Ascending aorta (tissue), 2 donors: ENCODE data around the gene NODAL. TPM values are rescaled to one million over a fixed set of nuclear protein-coding genes. Genes with fewer than 3 reads are reported as not detected.

ENCODE experiments used
- DNase-seq, 2 donors: peaks; one replicate each; pipeline ENCODE4 v3.0.0-alpha.2; 2019; ENCODE audit warnings: low spot score in 2 of 2
- H3K27ac ChIP-seq, 2 donors: fragments of 200-600 bp; sonication (generic); one replicate each; pipeline ENCODE4 v1.5.1; 2016 to 2017; ENCODE audit warnings: mild to moderate bottlenecking in 1 of 2
- H3K27me3 ChIP-seq: fragments of 200-600 bp; sonication (generic); one replicate; pipeline ENCODE4 v1.5.1; 2017
- H3K36me3 ChIP-seq, 2 donors: fragments of 200-600 bp; sonication (generic); one replicate each; pipeline ENCODE4 v1.5.1; 2016
- H3K4me1 ChIP-seq, 2 donors: fragments of 200-600 bp; sonication (generic); one replicate each; pipeline ENCODE4 v1.5.1; 2016 to 2017; ENCODE audit warnings: mild to moderate bottlenecking in 1 of 2
- H3K4me3 ChIP-seq, 2 donors: fragments of 200-600 bp; sonication (generic); one replicate each; pipeline ENCODE4 v1.5.1; 2016 to 2017; ENCODE audit warnings: mild to moderate bottlenecking in 1 of 2
- H3K9me3 ChIP-seq, 2 donors: fragments of 200-600 bp; sonication (generic); one replicate each; pipeline ENCODE4 v1.5.1; 2016
- intact Hi-C: fragments of 100-400 bp; cut with DNase I; formaldehyde crosslinking; loops from one replicate; pipeline ENCODE4 v1.15.1; 2023
- total RNA-seq: library from RNA; depleted of rRNA; stranded (reverse); fragments of >200 nt; gene quantifications from one replicate; pipeline ENCODE4 v1.1.0, GENCODE V29; 2016
- TF ChIP-seq, protein P1 (sequence below), 3 experiments: fragments of 200-600 bp in 2 of 3; fragments of 450-650 bp in 1 of 3; sonication (generic) in 2 of 3; IDR thresholded peaks; one replicate each; pipeline ENCODE4 v1.5.1; 2016 to 2019; ENCODE audit warnings: antibody characterized with exemption in 3 of 3, mild to moderate bottlenecking in 1 of 3, moderate library complexity in 1 of 3

NODAL gene
- total RNA-seq, 1 donor from 2014 or later: not detected

GRCh38 chr10:70444744-70445143 lies 3.3 kb upstream of the NODAL start:
- H3K4me1 ChIP-seq: peaks cover 11 to 13% of the 10 kb centered on the region in 2 donors
- TF ChIP-seq, protein P1, sequence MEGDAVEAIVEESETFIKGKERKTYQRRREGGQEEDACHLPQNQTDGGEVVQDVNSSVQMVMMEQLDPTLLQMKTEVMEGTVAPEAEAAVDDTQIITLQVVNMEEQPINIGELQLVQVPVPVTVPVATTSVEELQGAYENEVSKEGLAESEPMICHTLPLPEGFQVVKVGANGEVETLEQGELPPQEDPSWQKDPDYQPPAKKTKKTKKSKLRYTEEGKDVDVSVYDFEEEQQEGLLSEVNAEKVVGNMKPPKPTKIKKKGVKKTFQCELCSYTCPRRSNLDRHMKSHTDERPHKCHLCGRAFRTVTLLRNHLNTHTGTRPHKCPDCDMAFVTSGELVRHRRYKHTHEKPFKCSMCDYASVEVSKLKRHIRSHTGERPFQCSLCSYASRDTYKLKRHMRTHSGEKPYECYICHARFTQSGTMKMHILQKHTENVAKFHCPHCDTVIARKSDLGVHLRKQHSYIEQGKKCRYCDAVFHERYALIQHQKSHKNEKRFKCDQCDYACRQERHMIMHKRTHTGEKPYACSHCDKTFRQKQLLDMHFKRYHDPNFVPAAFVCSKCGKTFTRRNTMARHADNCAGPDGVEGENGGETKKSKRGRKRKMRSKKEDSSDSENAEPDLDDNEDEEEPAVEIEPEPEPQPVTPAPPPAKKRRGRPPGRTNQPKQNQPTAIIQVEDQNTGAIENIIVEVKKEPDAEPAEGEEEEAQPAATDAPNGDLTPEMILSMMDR (IDR thresholded peaks at IDR 0.05): no peak
- no peak for DNase-seq
- intact Hi-C loops: no loop called here
- H3K9me3 ChIP-seq: no peaks in the 10 kb centered on the region
- H3K27me3 ChIP-seq: peaks cover 6% of the 10 kb centered on the region
- H3K27ac ChIP-seq: no peak overlapping the region
- no peak overlapping the region for H3K4me3 ChIP-seq
- H3K36me3 ChIP-seq: no peaks in the 10 kb centered on the region

GRCh38 chr10:70442332-70442988 lies 979 bp upstream of the NODAL start:
- TF ChIP-seq, protein P1 (IDR thresholded peaks at IDR 0.05): no peak
- DNase-seq: no peak
- H3K4me3 ChIP-seq: no peak overlapping the region
- no peaks in the 10 kb centered on the region for H3K9me3 ChIP-seq
- intact Hi-C loops: no loop called here
- no peaks in the 10 kb centered on the region for H3K36me3 ChIP-seq
- peaks cover 11 to 13% of the 10 kb centered on the region in 2 donors for H3K4me1 ChIP-seq
- peaks cover 8% of the 10 kb centered on the region for H3K27me3 ChIP-seq
- H3K27ac ChIP-seq: no peak overlapping the region

DNA sequence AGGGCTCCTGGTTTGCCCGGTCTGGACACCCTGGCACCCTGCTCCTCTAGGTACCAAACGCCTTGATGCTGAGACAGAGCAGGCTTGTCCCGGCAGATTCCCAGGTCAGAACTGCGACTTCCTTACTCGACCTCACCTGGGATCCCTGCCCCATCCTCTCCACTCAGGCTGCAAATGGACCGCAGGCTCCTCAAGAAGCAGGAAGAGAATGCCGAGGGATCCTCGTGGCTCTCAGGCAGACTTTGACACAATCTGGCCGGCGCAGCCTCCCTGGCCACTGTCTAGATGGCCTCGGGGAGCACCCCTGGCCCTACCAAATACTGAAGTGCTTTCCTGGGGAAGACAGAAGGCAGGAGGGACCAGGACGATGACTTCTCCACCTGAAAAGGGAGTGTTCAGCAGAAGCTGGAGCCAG lies 421 bp upstream of the NODAL start:
- DNase-seq: no peak
- Histone ChIP-seq H3K4me3 (no peak overlapping the region), H3K9me3 (no peaks in the 10 kb centered on the region), H3K27ac (no peak overlapping the region), H3K36me3 (no peaks in the 10 kb centered on the region), H3K27me3 (peaks cover 8% of the 10 kb centered on the region), H3K4me1 (peaks cover 11 to 13% of the 10 kb centered on the region in 2 donors)
- intact Hi-C loops: no loop called here
- TF ChIP-seq, protein P1 (IDR thresholded peaks at IDR 0.05): no peak

DNA sequence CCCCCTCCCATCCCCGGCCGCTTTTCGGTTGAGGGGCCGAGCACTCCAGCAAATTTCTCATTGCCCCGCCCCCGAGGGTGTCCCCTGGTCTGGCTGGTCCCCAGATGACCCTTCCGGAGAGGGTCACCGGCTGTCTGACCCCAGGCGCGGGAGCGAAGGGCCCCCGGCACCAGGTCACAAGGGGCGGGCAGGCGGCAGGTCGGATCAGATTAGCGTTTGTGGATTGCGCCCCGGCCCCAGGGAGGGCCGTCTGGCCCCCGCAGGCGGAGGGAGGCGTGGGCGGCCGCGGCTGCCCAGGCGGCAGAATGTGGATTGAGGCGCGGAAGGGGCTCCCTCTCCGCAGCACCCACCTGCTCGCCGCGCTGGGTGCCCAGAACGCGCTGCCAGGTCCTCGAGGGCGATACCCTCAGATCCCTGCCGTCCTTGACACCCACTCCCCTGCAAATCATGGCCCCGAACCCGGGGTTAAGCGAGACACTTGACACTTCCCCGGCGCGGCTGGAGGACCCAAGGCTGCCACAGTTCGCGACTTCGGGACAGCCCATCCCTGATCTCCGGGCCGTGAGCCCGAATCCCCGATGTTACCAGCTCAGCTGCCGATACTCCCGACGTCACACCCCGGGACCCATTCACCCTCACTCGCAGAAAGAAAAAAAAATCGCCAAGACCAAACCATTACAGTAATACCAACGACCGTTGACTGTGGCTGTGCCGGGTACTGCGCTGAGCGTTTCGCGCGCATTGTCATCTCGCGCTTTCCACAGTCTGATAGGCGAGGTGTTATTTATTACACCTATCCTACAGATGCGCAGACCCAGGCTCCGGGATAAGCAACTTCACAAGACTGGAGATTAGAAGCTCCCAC lies 953 bp downstream of the NODAL start:
- H3K4me1 ChIP-seq: peaks cover 11 to 13% of the 10 kb centered on the region in 2 donors
- no peak for DNase-seq
- TF ChIP-seq, protein P1 (IDR thresholded peaks at IDR 0.05): no peak
- no peak overlapping the region for H3K27ac ChIP-seq
- intact Hi-C loops: no loop called here
- peaks cover under 1 to 2% of the 10 kb centered on the region in 2 donors for H3K36me3 ChIP-seq
- peaks cover 8% of the 10 kb centered on the region for H3K27me3 ChIP-seq
- no peaks in the 10 kb centered on the region for H3K9me3 ChIP-seq
- peak overlapping the region; percentile 23 to 45 for H3K4me3 ChIP-seq

- DNase-seq: no peak
- no peaks in the 10 kb centered on the region for H3K9me3 ChIP-seq
- peaks cover 11 to 18% of the 10 kb centered on the region in 2 donors for H3K4me1 ChIP-seq
- H3K36me3 ChIP-seq: peaks cover 2% of the 10 kb centered on the region in 2 donors
- peaks cover 8% of the 10 kb centered on the region for H3K27me3 ChIP-seq
- H3K27ac ChIP-seq: no peak overlapping the region
- H3K4me3 ChIP-seq: no peak overlapping the region
- intact Hi-C loops: no loop called here
- TF ChIP-seq, protein P1 (IDR thresholded peaks at IDR 0.05): no peak
These were observed 3.8 kb downstream of the NODAL start for GRCh38 chr10:70437721-70438120.
